ENCODE measurements around the gene PHACTR2.

GRCh38 chr6:143803769-143804568 lies 126.2 kb downstream of the PHACTR2 start:
- TF ChIP-seq POLR2AphosphoS5 (IDR thresholded peaks at IDR 0.05; ENCODE audit: low read depth): no peak
- no peak for TF ChIP-seq CTCF (IDR thresholded peaks at IDR 0.05; ENCODE audit: insufficient read depth, low read length)

All from HL-60 (cell line).